Stimulated activated effector memory CD8-positive, alpha-beta T cell treated with anti-CD3 and anti-CD28 coated beads, Interleukin-12 subunit alpha, Interleukin-12 subunit beta, amount 100 ng/mL, for 72 hours (primary cell): ENCODE measurements around the gene KCNMA1.

ENCODE experiments used
- ATAC-seq: fragments of 150-1000 bp; cut with Tn5 transposase; 2 replicates; pipeline ENCODE4 v1.10.0; 2021
- DNase-seq, 2 donors: peaks; one replicate each; pipeline ENCODE4 v3.0.0; 2021 to 2022; ENCODE audit warnings: low spot score in 2 of 2
- H3K27ac Mint-ChIP-seq: one replicate; pipeline ENCODE4 v1.8.0; 2022; ENCODE audit warnings: mild to moderate bottlenecking, mixed read lengths
- H3K36me3 Mint-ChIP-seq: one replicate; pipeline ENCODE4 v1.8.0; 2022; ENCODE audit warnings: mild to moderate bottlenecking, mixed read lengths
- H3K4me1 Mint-ChIP-seq: one replicate; pipeline ENCODE4 v1.8.0; 2022; ENCODE audit warnings: mixed read lengths
- H3K4me3 Mint-ChIP-seq: one replicate; pipeline ENCODE4 v1.8.0; 2022; ENCODE audit warnings: mild to moderate bottlenecking, mixed read lengths
- H3K9me3 Mint-ChIP-seq: one replicate; pipeline ENCODE4 v1.8.0; 2022; ENCODE audit warnings: mixed read lengths

The KCNMA1 gene

GRCh38 chr10:77012812-77013500 is 624.7 kb downstream of the KCNMA1 start:
- no peaks in the 10 kb centered on the region for H3K4me1 Mint-ChIP-seq
- no peak overlapping the region for H3K4me3 Mint-ChIP-seq
- no peak overlapping the region for H3K27ac Mint-ChIP-seq
- ATAC-seq, result no peak
- no peak for DNase-seq
- H3K9me3 Mint-ChIP-seq, result no peaks in the 10 kb centered on the region
- no peaks in the 10 kb centered on the region for H3K36me3 Mint-ChIP-seq

GRCh38 chr10:77011874-77012811 is 625.5 kb downstream of the KCNMA1 start:
- H3K36me3 Mint-ChIP-seq, result no peaks in the 10 kb centered on the region
- no peaks in the 10 kb centered on the region for H3K4me1 Mint-ChIP-seq
- H3K9me3 Mint-ChIP-seq, result no peaks in the 10 kb centered on the region

GRCh38 chr10:77010430-77010829 is 627.2 kb downstream of the KCNMA1 start:
- DNase-seq (no peak), ATAC-seq (no peak)
- Mint-ChIP-seq H3K4me3 (no peak overlapping the region), H3K27ac (no peak overlapping the region), H3K9me3 (no peaks in the 10 kb centered on the region), H3K4me1 (no peaks in the 10 kb centered on the region), H3K36me3 (no peaks in the 10 kb centered on the region)

More at GRCh38 chr10:77011874-77012811, 625.5 kb downstream of the KCNMA1 start:
- DNase-seq, result no peak
- ATAC-seq, result no peak
- H3K27ac Mint-ChIP-seq, result no peak overlapping the region
- no peak overlapping the region for H3K4me3 Mint-ChIP-seq

- ATAC-seq, result no peak
- no peak overlapping the region for H3K27ac Mint-ChIP-seq
Observed at GRCh38 chr10:77007834-77008233, 629.8 kb downstream of the KCNMA1 start.

GRCh38 chr10:77006836-77007511 is 630.6 kb downstream of the KCNMA1 start:
- no peaks in the 10 kb centered on the region for H3K9me3 Mint-ChIP-seq
- no peak overlapping the region for H3K27ac Mint-ChIP-seq
- H3K36me3 Mint-ChIP-seq, result no peaks in the 10 kb centered on the region
- ATAC-seq, result no peak
- no peak for DNase-seq
- no peak overlapping the region for H3K4me3 Mint-ChIP-seq
- H3K4me1 Mint-ChIP-seq, result no peaks in the 10 kb centered on the region

More at GRCh38 chr10:77007834-77008233, 629.8 kb downstream of the KCNMA1 start:
- no peaks in the 10 kb centered on the region for H3K9me3 Mint-ChIP-seq
- no peaks in the 10 kb centered on the region for H3K4me1 Mint-ChIP-seq
- DNase-seq, result no peak
- no peak overlapping the region for H3K4me3 Mint-ChIP-seq
- H3K36me3 Mint-ChIP-seq, result no peaks in the 10 kb centered on the region

GRCh38 chr10:77005871-77006270 is 631.7 kb downstream of the KCNMA1 start:
- no peaks in the 10 kb centered on the region for H3K36me3 Mint-ChIP-seq
- H3K9me3 Mint-ChIP-seq, result no peaks in the 10 kb centered on the region
- no peak overlapping the region for H3K4me3 Mint-ChIP-seq
- H3K27ac Mint-ChIP-seq, result no peak overlapping the region
- no peak for DNase-seq
- H3K4me1 Mint-ChIP-seq, result no peaks in the 10 kb centered on the region
- ATAC-seq, result no peak

- DNase-seq (no peak), ATAC-seq (no peak)
- Mint-ChIP-seq H3K36me3 (no peaks in the 10 kb centered on the region), H3K4me1 (no peaks in the 10 kb centered on the region), H3K4me3 (no peak overlapping the region), H3K9me3 (no peaks in the 10 kb centered on the region), H3K27ac (no peak overlapping the region)
Observed at GRCh38 chr10:77004917-77005564, 632.6 kb downstream of the KCNMA1 start.

GRCh38 chr10:77002872-77003271 is 634.7 kb downstream of the KCNMA1 start:
- ATAC-seq, result peak; percentile 66
- H3K4me3 Mint-ChIP-seq, result no peak overlapping the region
- DNase-seq, result no peak
- H3K9me3 Mint-ChIP-seq, result no peaks in the 10 kb centered on the region
- H3K27ac Mint-ChIP-seq, result no peak overlapping the region
- no peaks in the 10 kb centered on the region for H3K36me3 Mint-ChIP-seq
- no peaks in the 10 kb centered on the region for H3K4me1 Mint-ChIP-seq

GRCh38 chr10:77001206-77001605 is 636.4 kb downstream of the KCNMA1 start:
- Mint-ChIP-seq H3K27ac (no peak overlapping the region), H3K9me3 (no peaks in the 10 kb centered on the region), H3K36me3 (no peaks in the 10 kb centered on the region), H3K4me3 (no peak overlapping the region), H3K4me1 (no peaks in the 10 kb centered on the region)
- ATAC-seq (no peak), DNase-seq (no peak)

- no peak for DNase-seq
- H3K36me3 Mint-ChIP-seq, result no peaks in the 10 kb centered on the region
- H3K9me3 Mint-ChIP-seq, result no peaks in the 10 kb centered on the region
- H3K4me3 Mint-ChIP-seq, result no peak overlapping the region
- H3K4me1 Mint-ChIP-seq, result no peaks in the 10 kb centered on the region
- H3K27ac Mint-ChIP-seq, result no peak overlapping the region
- ATAC-seq, result no peak
Observed at GRCh38 chr10:76998451-76998850, 639.2 kb downstream of the KCNMA1 start.

- no peak for ATAC-seq
Observed at GRCh38 chr10:76997631-76998030, 640.0 kb downstream of the KCNMA1 start.

GRCh38 chr10:76995023-76995422 is 642.6 kb downstream of the KCNMA1 start:
- Mint-ChIP-seq H3K27ac (no peak overlapping the region), H3K36me3 (no peaks in the 10 kb centered on the region), H3K9me3 (no peaks in the 10 kb centered on the region), H3K4me3 (no peak overlapping the region), H3K4me1 (no peaks in the 10 kb centered on the region)
- no peak for ATAC-seq
- no peak for DNase-seq

More at GRCh38 chr10:76997631-76998030, 640.0 kb downstream of the KCNMA1 start:
- no peak for DNase-seq
- H3K4me3 Mint-ChIP-seq, result no peak overlapping the region
- H3K4me1 Mint-ChIP-seq, result no peaks in the 10 kb centered on the region
- H3K36me3 Mint-ChIP-seq, result no peaks in the 10 kb centered on the region
- H3K27ac Mint-ChIP-seq, result no peak overlapping the region
- no peaks in the 10 kb centered on the region for H3K9me3 Mint-ChIP-seq

- DNase-seq (no peak), ATAC-seq (no peak)
- Mint-ChIP-seq H3K27ac (no peak overlapping the region), H3K36me3 (no peaks in the 10 kb centered on the region), H3K4me1 (no peaks in the 10 kb centered on the region), H3K9me3 (no peaks in the 10 kb centered on the region), H3K4me3 (no peak overlapping the region)
Observed at GRCh38 chr10:76993213-76993612, 644.4 kb downstream of the KCNMA1 start.

GRCh38 chr10:76992467-76992866 is 645.1 kb downstream of the KCNMA1 start:
- no peaks in the 10 kb centered on the region for H3K4me1 Mint-ChIP-seq
- ATAC-seq (no peak), DNase-seq (no peak)
- no peaks in the 10 kb centered on the region for H3K9me3 Mint-ChIP-seq
- H3K4me3 Mint-ChIP-seq, result no peak overlapping the region
- no peak overlapping the region for H3K27ac Mint-ChIP-seq
- no peaks in the 10 kb centered on the region for H3K36me3 Mint-ChIP-seq

GRCh38 chr10:76991621-76992020 is 646.0 kb downstream of the KCNMA1 start:
- no peak overlapping the region for H3K27ac Mint-ChIP-seq
- no peaks in the 10 kb centered on the region for H3K9me3 Mint-ChIP-seq
- H3K4me3 Mint-ChIP-seq, result no peak overlapping the region
- DNase-seq (no peak), ATAC-seq (no peak)
- no peaks in the 10 kb centered on the region for H3K4me1 Mint-ChIP-seq
- no peaks in the 10 kb centered on the region for H3K36me3 Mint-ChIP-seq
